HepG2 (cell line): ENCODE results near the gene DMXL2. TPM values are rescaled to one million over a fixed set of nuclear protein-coding genes. Genes with fewer than 3 reads are reported as not detected.

Source experiments
- ATAC-seq: fragments of 200-7000 bp; cut with Tn5 transposase; 3 replicates; pipeline ENCODE4 v1.9.1; 2020; ENCODE audit warnings: mild to moderate bottlenecking, moderate library complexity
- BruUV-seq: library from RNA; stranded (reverse); fragments of 400-500 nt; replicated peaks from 2 replicates; lab custom pipeline; 2021; lab: Mats Ljungman, UMichigan
- CTCF ChIA-PET: fragments of 300-600 bp; formaldehyde crosslinking; extraction: SDS; loops from one replicate; lab custom pipeline; 2021; ENCODE audit warnings: low total read pairs, inconsistent platforms, low intra/inter-chr PET ratio; lab: Yijun Ruan, JAX
- POLR2A ChIA-PET: fragments of 350-600 bp; sonication (Branson Sonifier 250); formaldehyde crosslinking; loops from one replicate; lab custom pipeline; 2020; ENCODE audit warnings: antibody characterized with exemption, inconsistent platforms; lab: Yijun Ruan, JAX
- DNase-seq: peaks from one replicate; pipeline ENCODE4 v3.0.0-alpha.2; 2015; ENCODE audit warnings: low spot score
- FAIRE-seq: peaks from 3 replicates; lab custom pipeline; 2011; peaks lifted over from hg19 to GRCh38; lab: Jason Lieb, UNC
- H2AFZ ChIP-seq: one replicate; pipeline ENCODE4 v1.6.1; 2011; ENCODE audit warnings: low read length, inconsistent platforms
- H3K27ac ChIP-seq: fragments of 300-600 bp; 3 replicates; pipeline ENCODE4 v1.8.0; 2011; ENCODE audit warnings: mixed run types, mild to moderate bottlenecking, mixed read lengths, low read length, inconsistent platforms; ENCODE audit not compliant: insufficient read depth; ENCODE audit errors: extremely low read length
- H3K27me3 ChIP-seq, 2 experiments: fragments of 200-600 bp in 1 of 2; 2 replicates in 1 of 2; 3 replicates in 1 of 2; pipeline versions ENCODE4 v1.6.0 to v1.8.0; 2011; ENCODE audit warnings: low read length in 2 of 2, mild to moderate bottlenecking in 2 of 2, moderate library complexity in 2 of 2, inconsistent platforms in 1 of 2; ENCODE audit not compliant: insufficient read depth in 2 of 2, control insufficient read depth in 1 of 2
- H3K36me3 ChIP-seq, 2 experiments: fragments of 200-600 bp in 1 of 2; replicated peaks in 1 of 2; 2 replicates in 1 of 2; 3 replicates in 1 of 2; pipeline versions ENCODE4 v1.5.1 to v1.8.0; 2011; ENCODE audit warnings: low read length in 2 of 2, inconsistent platforms in 1 of 2; ENCODE audit not compliant: insufficient read depth in 2 of 2, control insufficient read depth in 1 of 2
- H3K4me1 ChIP-seq: 2 replicates; pipeline ENCODE4 v1.5.1; 2012; ENCODE audit warnings: low read length, inconsistent platforms; ENCODE audit not compliant: insufficient read depth
- H3K4me2 ChIP-seq: 2 replicates; pipeline ENCODE4 v1.6.0; 2011; ENCODE audit warnings: low read depth, low read length, inconsistent platforms
- H3K4me3 ChIP-seq, 3 experiments: fragments of 200-600 bp in 1 of 3; sonication (generic), shearing (Covaris generic) in 1 of 3; replicated peaks in 1 of 3; 2 replicates each; pipeline ENCODE4 v1.5.1; 2011 to 2016; ENCODE audit warnings: low read length in 3 of 3, inconsistent platforms in 2 of 3, low read depth in 2 of 3, mild to moderate bottlenecking in 2 of 3, control low read depth in 1 of 3, mixed read lengths in 1 of 3; ENCODE audit not compliant: insufficient read depth in 1 of 3
- H3K79me2 ChIP-seq: one replicate; pipeline ENCODE4 v1.6.1; 2011; ENCODE audit warnings: low read length, inconsistent platforms; ENCODE audit not compliant: insufficient read depth
- H3K9ac ChIP-seq: 2 replicates; pipeline ENCODE4 v1.6.0; 2011; ENCODE audit warnings: mild to moderate bottlenecking, low read depth, low read length, inconsistent platforms; ENCODE audit not compliant: insufficient read depth
- H3K9me3 ChIP-seq: 2 replicates; pipeline ENCODE4 v1.5.1; 2012; ENCODE audit warnings: mild to moderate bottlenecking, low read length
- H4K20me1 ChIP-seq: 2 replicates; pipeline ENCODE4 v1.6.0; 2011; ENCODE audit warnings: inconsistent platforms, mild to moderate bottlenecking, low read length, moderate library complexity; ENCODE audit not compliant: insufficient read depth
- ARNT ChIP-seq: fragments of 450-650 bp; IDR thresholded peaks from 2 replicates; pipeline ENCODE4 v1.6.1; 2017
- GLI4 ChIP-seq: sonication (generic); formaldehyde crosslinking; IDR thresholded peaks from 2 replicates; pipeline ENCODE4 v1.5.1; 2020; ENCODE audit warnings: missing genetic modification reagents, mild to moderate bottlenecking, moderate library complexity, borderline replicate concordance
- MAFG ChIP-seq: sonication (generic); formaldehyde crosslinking; IDR thresholded peaks from 2 replicates; pipeline ENCODE4 v1.5.1; 2020; ENCODE audit warnings: mild to moderate bottlenecking, missing genetic modification reagents
- TAF15 ChIP-seq: fragments of 200-400 bp; formaldehyde crosslinking; IDR thresholded peaks from one replicate; pipeline ENCODE4 v1.6.1; 2018; ENCODE audit warnings: mild to moderate bottlenecking, low read depth, low read length; ENCODE audit not compliant: poor library complexity, severe bottlenecking
- ZEB1 ChIP-seq: IDR thresholded peaks from 2 replicates; pipeline ENCODE4 v1.6.1; 2012; ENCODE audit warnings: mild to moderate bottlenecking, low read depth, inconsistent platforms; ENCODE audit not compliant: insufficient replicate concordance
- WGBS: methylation state at CpG from one replicate; pipeline ENCODE4 v1.1.6; 2017; ENCODE audit warnings: low lambda C conversion rate; 5-methylcytosine and 5-hydroxymethylcytosine counted together
- in situ Hi-C: cut with HindIII; loops from 2 replicates; pipeline ENCODE4 v1.10.0; 2017; ENCODE audit warnings: low pct_unique_long_range_greater_than_20kb; ENCODE audit not compliant: extremely low pct_ligation_motif_present
- intact Hi-C: fragments of 100-400 bp; cut with micrococcal nuclease; formaldehyde crosslinking; loops from one replicate; pipeline ENCODE4 v1.10.0; 2022; ENCODE audit not compliant: unreplicated experiment
- polyA plus RNA-seq, 8 experiments: library from polyadenylated mRNA; depleted of rRNA in 3 of 8; stranded (reverse) in 7 of 8; unstranded in 1 of 8; fragments of >200 nt; fragmentation: Illumina TruSeq in 4 of 8; extraction: Trizol in 4 of 8; gene quantifications; 2 replicates each; pipeline versions ENCODE4 v1.2.1 to v1.2.3, GENCODE V29; 2011 to 2016; ENCODE audit warnings: low read depth in 4 of 8, missing spikeins in 1 of 8, mixed read lengths in 1 of 8; ENCODE audit not compliant: insufficient read depth in 1 of 8
- total RNA-seq, 5 experiments: library from RNA; depleted of rRNA; stranded (reverse); fragments of >200 nt; fragmentation: Illumina TruSeq; extraction: Trizol; gene quantifications; 2 replicates each; pipeline ENCODE4 v1.2.3, GENCODE V29; 2016; ENCODE audit warnings: low read depth in 1 of 5
- TF ChIP-seq, protein P1 (sequence below): IDR thresholded peaks from 2 replicates; pipeline ENCODE4 v1.6.1; 2018; ENCODE audit warnings: missing genetic modification reagents

DMXL2 gene
- total and polyA plus RNA-seq, 2 of the 13 experiments (the other 11 are each of a cell fraction or from before 2014, with no cell fraction given): 11.6 to 15.3 TPM

DNA sequence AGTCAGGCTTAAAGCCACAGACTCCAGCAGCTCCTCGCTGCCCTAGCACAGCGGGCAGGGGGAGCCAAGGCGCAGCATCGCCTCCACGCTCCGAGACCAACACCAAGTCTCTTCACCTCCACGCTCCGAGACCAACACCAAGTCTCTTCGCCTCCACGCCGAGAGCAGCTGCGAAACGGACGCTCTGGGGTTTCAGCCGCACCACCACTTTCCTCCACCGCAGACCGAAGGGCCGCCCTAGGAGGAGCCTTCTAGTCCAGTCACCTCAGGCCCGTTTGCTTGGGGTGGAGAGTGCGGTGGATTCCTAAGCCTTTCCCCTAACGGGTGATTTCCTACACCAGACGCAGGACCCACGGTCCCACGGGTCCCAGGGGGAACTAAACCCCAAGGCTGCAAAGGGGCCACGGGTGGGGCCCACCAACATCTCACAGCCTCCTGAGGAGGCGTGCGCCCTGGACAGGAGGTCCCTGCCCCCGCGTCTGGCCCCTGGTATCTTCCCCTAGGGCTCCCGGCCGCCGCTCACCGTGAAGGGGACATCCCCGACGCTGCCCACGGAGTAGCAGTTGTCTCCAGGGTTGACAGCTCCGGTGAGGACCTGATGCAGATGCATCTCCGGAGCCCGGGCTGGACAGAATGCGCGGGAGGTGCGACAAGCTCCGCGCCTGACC lies 501 bp downstream of the DMXL2 start (continued):
- no peak for TF ChIP-seq MAFG (CRISPR knock-in tag)
- no peak for TF ChIP-seq TAF15
- no peak for TF ChIP-seq ZEB1

DNA sequence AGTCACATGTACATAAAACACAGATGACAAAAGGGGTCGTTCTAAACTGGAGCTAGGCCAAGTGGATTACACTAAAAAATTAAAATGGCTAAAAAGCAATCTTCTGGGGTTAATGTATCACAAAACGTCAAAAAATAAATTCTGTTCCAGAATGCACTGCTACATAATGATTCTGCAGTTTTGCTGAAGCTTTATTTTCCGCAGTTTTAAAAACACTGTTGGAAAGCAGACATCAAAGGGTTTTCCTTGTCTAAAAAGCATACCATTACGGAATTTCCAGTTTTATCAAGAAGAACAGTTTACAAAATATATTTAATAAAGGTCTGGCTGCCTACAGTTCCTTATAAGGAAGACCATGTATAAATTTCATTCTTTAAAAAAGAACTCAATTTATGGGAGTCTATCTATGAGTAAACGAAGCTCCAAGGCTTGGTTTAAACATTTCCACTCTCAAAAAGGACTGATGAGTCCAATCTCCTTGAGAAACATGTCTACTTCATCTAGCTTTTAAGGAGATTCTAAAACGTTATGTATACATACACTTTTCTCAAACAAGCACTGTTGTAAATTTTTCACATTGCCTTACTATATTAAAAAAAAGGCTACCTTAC lies 1.3 kb downstream of the DMXL2 start:
- Histone ChIP-seq H3K36me3 (no peaks in the 10 kb centered on the region), H3K79me2 (peaks cover 7% of the 10 kb centered on the region), H3K9ac (peak overlapping the region; percentile 80), H3K4me1 (peaks cover 30% of the 10 kb centered on the region), H3K27me3 (no peaks in the 10 kb centered on the region; a peak in 1 of 5 replicates), H3K4me2 (peak overlapping the region; percentile 90), H4K20me1 (no peaks in the 10 kb centered on the region), H3K4me3 (peak overlapping the region; percentile 81 to 96 (median 90)), H2AFZ (no peak overlapping the region), H3K27ac (no peak overlapping the region), H3K9me3 (no peaks in the 10 kb centered on the region)
- BruUV-seq: no TSS peak
- WGBS: 32% methylated on average over 6 of the region's 6 CpGs
- TF ChIP-seq ARNT (no peak), GLI4 (CRISPR knock-in tag) (no peak)
- TF ChIP-seq, protein P1, sequence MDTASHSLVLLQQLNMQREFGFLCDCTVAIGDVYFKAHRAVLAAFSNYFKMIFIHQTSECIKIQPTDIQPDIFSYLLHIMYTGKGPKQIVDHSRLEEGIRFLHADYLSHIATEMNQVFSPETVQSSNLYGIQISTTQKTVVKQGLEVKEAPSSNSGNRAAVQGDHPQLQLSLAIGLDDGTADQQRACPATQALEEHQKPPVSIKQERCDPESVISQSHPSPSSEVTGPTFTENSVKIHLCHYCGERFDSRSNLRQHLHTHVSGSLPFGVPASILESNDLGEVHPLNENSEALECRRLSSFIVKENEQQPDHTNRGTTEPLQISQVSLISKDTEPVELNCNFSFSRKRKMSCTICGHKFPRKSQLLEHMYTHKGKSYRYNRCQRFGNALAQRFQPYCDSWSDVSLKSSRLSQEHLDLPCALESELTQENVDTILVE (CRISPR knock-in tag): no peak
- no peak for ATAC-seq
- in situ Hi-C loops: no loop called here
- ChIA-PET POLR2A (no interaction called here), CTCF (no interaction called here)
- intact Hi-C loops: no loop called here
- DNase-seq: no peak
- FAIRE-seq: no peak
